GM12892 (cell line): ENCODE results near the gene CDC14A.
A peak's percentile ranks its signal among the peaks of the same experiment; 100 is the strongest.
"Not testable (repeated sequence)": the region's sequence is repeated elsewhere in the genome, so short reads cannot be mapped to it uniquely, and the experiment has no call there.

ENCODE experiments used
- DNase-seq: peaks from one replicate; pipeline ENCODE4 v3.0.0; 2011; ENCODE audit not compliant: insufficient read length
- FAIRE-seq: peaks from 2 replicates; lab custom pipeline; 2011; peaks lifted over from hg19 to GRCh38; lab: Jason Lieb, UNC
- POLR2A ChIP-seq: IDR thresholded peaks from 2 replicates; pipeline ENCODE4 v1.6.1; 2011; ENCODE audit warnings: low read depth, low read length, control low read depth
- POLR2AphosphoS5 ChIP-seq: IDR thresholded peaks from 2 replicates; pipeline ENCODE4 v1.6.1; 2011; ENCODE audit warnings: low read depth, low read length, control low read depth
- TAF1 ChIP-seq: IDR thresholded peaks from 2 replicates; pipeline ENCODE4 v1.6.1; 2011; ENCODE audit warnings: low read depth, mild to moderate bottlenecking, control low read depth, low read length, borderline replicate concordance

Gene CDC14A

DNA sequence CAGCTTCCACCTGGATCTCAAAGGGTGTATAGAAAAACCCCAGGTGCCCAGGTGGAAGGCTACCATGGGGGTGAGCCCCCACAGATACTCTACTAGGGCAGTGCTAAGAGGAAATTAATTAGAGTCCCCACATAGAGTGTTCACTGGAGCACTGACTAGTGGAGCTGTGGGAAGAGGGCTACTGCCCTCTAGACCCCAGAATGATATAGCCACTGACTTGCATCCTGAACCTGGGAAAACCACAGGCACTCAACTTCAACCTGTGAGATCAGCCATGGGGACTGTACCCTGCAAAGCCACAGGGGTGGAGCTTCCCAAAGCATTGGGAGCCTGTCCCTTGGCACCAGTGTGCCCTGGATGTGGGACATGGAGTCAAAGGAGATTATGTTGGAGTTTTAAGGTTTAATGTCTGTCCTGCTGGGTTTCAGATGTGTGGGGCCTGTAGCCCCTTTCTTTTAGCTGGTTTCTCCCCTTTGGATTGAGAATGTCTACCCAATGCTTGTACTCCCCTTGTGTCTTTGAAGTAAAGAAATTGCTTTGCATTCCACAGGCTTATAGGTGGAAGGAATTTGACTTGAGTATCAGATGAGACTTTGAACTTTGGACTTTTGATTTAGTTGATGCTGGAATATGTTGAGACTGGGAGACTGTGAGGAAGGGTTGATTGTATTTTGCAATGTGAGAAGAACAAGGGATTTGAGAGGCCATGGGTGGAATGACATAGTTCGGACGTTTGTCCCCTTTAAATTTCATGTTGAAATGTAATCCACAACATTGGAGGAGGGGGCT is 31.8 kb upstream of the CDC14A start:
- no peak for TF ChIP-seq POLR2A
- no peak for TF ChIP-seq POLR2AphosphoS5
- TF ChIP-seq TAF1 = no peak
- no peak for FAIRE-seq
- DNase-seq = no peak

DNA sequence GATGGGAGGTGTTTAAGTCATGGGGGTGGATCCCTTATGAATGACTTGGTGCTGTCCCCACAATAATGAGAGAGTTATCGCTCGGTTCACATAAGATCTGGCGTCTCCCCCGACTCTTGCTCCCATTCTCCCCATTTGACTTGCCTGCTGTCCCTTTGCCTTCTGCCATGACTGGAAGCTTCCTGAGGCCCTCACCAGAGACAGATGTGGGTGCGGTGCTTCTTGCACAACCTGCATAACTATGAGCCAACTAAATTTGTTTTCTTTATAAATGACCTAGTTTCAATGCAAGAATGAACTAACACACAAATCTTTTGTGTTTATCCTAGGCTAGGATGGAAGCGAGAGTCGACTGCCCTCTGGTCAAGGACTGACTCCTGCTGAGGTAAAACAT is 31.2 kb upstream of the CDC14A start:
- TF ChIP-seq POLR2A (no peak), TAF1 (no peak), POLR2AphosphoS5 (no peak)
- no peak for FAIRE-seq
- no peak for DNase-seq

DNA sequence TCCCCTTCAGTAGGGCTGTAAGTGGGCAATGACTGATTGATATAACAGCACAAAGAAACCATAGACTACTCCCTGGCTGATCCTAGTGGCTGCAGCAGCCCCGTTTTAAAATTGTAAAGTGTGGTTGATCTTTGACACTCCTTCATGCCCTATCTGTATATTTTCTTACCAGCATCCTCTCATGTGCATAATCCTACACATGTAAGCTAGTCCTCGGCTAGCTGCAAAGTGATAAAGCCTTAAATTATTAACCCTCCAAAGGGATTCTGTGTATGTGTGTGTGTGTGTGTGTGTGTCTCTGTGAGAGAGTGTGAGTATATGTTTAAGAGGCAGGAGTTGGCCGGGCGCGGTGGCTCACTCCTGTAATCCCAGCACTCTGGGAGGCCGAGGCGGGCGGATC is 30.8 kb upstream of the CDC14A start:
- no peak for FAIRE-seq
- TF ChIP-seq POLR2A = no peak
- TF ChIP-seq TAF1 = no peak
- TF ChIP-seq POLR2AphosphoS5 = no peak
- no peak for DNase-seq

DNA sequence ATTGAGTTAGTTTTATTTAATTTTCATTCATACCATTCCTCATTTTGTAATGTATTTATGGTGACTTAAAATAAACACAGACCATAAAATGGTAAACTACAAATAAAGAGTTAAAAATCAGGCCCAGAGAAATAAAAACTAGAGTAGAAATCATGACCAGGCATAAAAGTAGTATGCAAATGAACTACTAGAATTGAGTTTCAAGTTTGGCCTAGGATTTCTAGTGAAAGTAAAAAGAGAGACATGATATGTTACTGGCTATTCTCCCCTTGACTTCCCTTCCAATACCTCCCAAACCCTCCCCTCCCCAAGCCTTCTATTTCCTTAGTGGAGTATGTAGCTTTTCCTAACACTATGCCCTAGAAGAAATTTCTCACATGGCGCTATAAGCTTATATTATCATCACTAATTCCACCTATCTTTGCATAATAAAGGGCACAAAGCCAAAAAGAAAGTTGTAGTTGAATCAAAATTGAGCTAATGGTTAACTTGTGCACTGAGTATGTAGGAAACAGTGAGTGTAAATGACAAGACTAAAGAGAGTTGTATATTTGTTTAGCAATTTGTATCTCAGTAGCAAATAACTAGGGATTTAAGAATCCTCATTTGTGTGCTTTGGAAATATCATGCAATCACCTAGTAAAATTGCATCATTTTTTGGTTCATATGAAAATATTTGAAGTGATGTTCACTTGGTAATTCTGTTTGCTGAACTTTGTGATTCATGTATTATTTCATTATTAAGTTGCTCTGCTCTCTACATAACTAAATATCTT is 29.7 kb upstream of the CDC14A start:
- no peak for FAIRE-seq
- no peak for TF ChIP-seq POLR2A
- TF ChIP-seq POLR2AphosphoS5 = no peak
- TF ChIP-seq TAF1 = no peak
- DNase-seq = no peak

DNA sequence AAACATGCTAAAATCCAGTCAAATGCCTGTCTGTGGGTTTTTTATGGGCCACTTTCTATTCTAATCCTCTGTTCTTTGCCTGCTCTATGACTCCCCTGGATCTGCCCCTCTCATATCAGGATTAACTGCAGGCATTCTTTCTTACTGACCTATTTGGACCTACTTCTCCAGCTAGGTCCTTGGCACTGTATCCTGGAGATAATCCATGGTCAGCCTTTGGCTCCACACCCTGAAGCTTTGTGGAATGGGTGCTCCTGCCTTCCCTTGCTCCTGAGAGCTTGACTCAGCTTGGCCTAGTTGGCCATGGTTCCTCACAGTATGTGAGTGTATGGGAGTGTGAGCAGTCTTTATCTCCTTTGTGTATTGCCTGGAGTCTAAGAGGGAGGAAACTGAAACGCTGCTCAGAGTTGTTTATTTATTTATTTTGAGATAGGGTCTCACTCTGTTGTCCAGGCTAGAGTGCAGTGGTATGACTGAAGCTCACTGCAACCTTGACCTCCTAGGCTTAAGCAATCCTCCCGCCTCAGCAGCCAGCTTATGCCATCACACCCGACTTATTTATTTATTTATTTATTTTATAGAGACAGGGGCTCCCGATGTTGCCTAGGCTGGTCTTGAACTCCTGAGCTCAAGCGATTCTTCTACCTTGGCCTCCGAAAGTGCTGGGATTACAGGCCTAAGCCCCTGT is 28.7 kb upstream of the CDC14A start:
- FAIRE-seq (no peak), DNase-seq (no peak)
- TF ChIP-seq POLR2AphosphoS5 = no peak
- no peak for TF ChIP-seq TAF1
- no peak for TF ChIP-seq POLR2A

DNA sequence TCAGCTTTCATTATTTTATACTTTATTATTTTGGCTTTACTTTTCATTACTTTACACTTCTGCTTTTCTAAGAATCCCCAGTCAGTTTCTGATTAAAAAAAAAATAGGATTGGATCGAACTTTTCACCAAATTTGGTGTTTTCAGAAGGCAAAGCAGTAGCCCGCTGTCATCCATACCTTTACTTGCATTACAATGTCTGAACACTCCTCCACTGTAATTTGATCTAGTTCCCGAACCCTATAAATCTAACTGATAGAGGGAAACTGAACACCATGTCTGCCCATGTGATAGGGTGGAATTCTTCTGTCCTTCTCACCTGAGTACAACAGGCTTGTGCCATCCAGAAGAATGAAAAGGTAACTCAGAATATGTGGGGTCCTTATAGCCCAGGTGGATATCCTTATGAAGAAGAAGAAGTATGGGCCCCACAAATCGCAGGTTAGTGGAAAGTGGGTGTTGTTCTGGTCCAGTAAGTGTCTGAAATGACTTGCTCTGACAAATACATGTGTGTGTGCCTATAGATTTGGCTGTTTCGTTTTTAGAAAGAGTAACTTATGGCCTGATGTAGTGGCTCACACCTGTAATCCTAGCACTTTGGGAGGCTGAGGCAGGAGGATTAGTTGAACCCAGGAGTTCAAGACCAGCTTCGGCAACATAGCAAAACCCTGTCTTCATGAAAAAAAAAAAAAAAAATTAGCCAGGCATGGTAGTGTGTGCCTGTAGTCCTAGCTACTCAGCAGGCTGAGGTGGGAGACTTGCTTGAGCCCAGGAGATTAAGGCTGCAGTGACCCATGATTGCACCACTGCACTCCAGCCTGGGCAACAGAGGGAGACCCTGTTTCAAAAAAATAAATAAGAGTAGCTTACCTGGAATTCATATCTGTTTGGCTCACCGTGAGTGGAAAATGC is 26.6 kb upstream of the CDC14A start:
- no peak for TF ChIP-seq TAF1
- no peak for TF ChIP-seq POLR2AphosphoS5
- TF ChIP-seq POLR2A = no peak
- DNase-seq = no peak
- peak; percentile 51 for FAIRE-seq

DNA sequence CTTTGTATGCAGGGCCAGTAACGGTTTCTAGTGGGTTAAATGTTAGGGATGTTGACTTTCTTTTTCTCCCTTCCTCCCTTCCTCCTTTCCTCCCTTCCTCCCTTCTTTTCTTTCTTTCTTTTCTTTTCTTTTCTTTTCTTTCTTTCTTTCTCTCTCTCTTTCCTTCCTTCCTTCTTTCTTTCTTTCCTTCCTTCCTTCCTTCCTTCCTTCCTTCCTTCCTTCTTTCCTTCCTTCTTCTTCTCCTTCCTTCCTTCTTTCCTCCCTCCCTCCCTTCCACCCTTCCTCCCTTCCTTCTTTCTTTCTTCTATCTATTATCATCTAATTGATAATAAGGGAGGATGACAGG is 26.0 kb upstream of the CDC14A start:
- not testable (repeated sequence) for DNase-seq

DNA sequence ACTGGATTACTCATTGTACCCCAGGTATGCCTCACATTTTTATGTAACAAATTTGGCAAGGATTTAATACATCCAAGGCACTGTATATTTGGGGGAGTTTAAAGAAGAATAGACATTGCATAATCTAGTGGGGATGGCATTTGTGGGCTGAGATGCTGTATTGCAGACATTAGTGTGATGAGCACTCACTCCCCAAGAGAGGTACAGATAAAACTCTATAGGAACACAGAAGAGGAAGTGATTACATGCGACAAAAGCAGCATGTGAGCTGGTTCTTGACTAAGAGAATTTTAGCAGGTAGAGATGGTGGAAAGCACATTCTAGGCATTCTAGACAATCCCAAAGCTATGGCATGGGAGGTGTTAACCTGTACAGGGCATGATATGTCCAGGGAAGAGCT is 24.2 kb upstream of the CDC14A start:
- DNase-seq = no peak
- TF ChIP-seq POLR2AphosphoS5 = no peak
- TF ChIP-seq TAF1 = no peak
- no peak for TF ChIP-seq POLR2A
- FAIRE-seq = no peak

More for the DNA sequence above, 26.0 kb upstream of the CDC14A start:
- FAIRE-seq = not testable (repeated sequence)

DNA sequence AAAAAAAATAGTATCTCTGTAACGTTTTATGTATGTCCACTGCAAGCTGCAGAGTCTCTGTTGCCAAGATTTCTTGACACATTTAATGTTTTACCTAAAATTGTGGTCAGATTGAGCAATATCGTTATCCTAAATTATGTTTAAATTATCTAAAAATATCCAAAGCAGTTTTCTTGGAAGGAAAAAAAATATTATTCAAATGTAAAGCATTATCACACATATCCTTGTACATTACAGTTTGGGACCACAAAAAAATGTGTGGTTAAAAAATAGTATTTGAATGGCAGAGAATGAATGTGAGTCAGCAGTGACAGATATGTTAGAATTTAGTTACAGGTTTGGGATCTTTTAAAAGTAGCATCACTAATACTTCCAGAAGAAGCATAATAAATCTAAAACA is 21.2 kb upstream of the CDC14A start:
- DNase-seq, FAIRE-seq: not testable (repeated sequence)

DNA sequence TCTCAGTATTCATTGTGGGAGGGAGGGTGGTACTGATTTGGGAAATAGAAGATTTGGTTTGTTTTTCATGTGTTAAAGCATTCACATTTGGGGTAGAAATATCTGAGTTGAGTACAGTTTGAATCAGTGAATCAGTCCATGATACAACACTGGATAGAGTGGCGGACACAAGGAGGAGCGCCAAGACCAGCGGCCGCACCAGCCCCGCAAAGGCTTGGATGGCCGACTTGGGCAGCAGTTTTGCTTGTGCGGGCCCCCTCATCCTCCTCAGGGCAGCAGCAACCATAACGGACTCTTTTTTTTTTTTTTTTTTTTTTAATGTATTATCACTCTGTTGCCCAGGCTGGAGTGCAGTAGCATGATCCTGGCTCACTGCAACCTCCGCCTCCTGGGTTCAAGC is 20.0 kb upstream of the CDC14A start:
- TF ChIP-seq POLR2AphosphoS5 (no peak), POLR2A (no peak), TAF1 (no peak)
- FAIRE-seq (no peak), DNase-seq (no peak)

DNA sequence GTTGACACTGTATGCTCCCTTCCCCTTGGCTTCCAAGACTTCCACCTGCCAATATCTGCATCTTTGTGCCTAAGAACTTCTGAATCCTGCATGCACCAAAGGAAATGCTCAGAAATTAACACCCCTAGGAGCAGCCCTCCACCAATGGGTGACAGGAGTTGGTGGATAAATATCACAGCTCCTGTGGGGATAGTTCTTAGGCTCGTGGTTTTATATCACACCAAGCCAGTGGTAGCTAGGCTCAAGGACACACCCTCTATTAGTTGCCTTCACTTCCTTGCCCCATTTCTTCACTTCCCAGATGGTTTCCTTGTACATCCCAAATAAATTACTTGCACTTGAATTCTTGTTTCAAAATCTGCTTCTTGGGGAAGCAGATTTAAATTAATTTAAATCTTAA is 16.9 kb upstream of the CDC14A start:
- FAIRE-seq = no peak
- no peak for DNase-seq
- TF ChIP-seq POLR2AphosphoS5 = no peak
- no peak for TF ChIP-seq POLR2A
- TF ChIP-seq TAF1 = no peak

DNA sequence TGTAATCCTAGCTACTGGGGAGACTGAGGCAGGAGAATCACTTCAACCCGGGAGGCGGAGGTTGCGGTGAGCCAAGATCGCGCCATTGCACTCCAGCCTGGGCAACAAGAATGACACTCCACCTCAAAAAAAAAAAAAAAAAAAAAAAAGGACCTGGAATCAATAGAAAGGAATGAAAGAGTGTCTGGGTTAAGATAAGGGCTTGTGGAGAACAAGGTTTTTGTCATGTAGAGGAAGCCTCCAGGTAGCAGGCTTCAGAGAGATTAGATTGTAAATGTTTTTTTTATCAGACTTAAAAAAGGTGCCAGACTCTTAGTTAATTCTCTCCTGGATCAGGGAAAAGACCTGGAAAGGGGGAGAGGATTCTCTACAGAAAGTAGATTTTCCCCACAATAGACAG is 14.4 kb upstream of the CDC14A start:
- not testable (repeated sequence) for DNase-seq, FAIRE-seq

DNA sequence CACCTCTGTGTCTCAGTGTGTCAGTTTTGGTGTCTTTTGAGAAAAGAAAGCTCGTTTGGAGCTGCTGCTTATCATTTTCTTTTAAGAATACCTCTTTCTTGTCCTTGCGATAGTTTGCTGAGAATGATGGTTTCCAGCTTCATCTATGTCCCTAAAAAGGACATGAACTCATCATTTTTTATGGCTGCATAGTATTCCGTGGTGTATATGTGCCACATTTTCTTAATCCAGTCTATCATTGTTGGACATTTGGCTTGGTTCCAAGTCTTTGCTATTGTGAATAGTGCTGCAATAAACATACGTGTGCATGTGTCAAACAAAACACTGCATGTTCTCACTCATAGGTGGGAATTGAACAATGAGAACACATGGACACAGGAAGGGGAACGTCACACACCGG is 12.6 kb upstream of the CDC14A start:
- DNase-seq, FAIRE-seq: not testable (repeated sequence)
